SIG-M5 treated with dmso at 0.1 percent for 504 hours (cell line): ENCODE measurements around the gene EZR.

ENCODE experiments used
- DNase-seq: peaks from one replicate; lab custom pipeline; 2025; ENCODE audit not compliant: unreplicated experiment; lab: John Stamatoyannopoulos, UW

EZR gene

GRCh38 chr6:158819977-158820622 is 932 bp upstream of the EZR start:
- DNase-seq, result no peak

GRCh38 chr6:158818581-158819212 is 471 bp downstream of the EZR start:
- peak; percentile 67 for DNase-seq

- DNase-seq, result peak; percentile 54
Measured at GRCh38 chr6:158817728-158818580, 1.2 kb downstream of the EZR start.

- peak; percentile 51 for DNase-seq
Measured at GRCh38 chr6:158816803-158817727, 2.1 kb downstream of the EZR start.

- DNase-seq, result no peak
Measured at GRCh38 chr6:158816329-158816728, 2.8 kb downstream of the EZR start.

GRCh38 chr6:158815907-158816306 is 3.3 kb downstream of the EZR start:
- no peak for DNase-seq

GRCh38 chr6:158815379-158815724 is 3.8 kb downstream of the EZR start:
- no peak for DNase-seq

GRCh38 chr6:158813032-158813431 is 6.1 kb downstream of the EZR start:
- no peak for DNase-seq

GRCh38 chr6:158812611-158813010 is 6.6 kb downstream of the EZR start:
- peak; percentile 12 for DNase-seq

GRCh38 chr6:158810155-158811095 is 8.7 kb downstream of the EZR start:
- no peak for DNase-seq

- peak; percentile 28 for DNase-seq
Measured at GRCh38 chr6:158808941-158809678, 10.1 kb downstream of the EZR start.

- DNase-seq, result no peak
Measured at GRCh38 chr6:158808442-158808833, 10.7 kb downstream of the EZR start.

- no peak for DNase-seq
Measured at GRCh38 chr6:158807515-158808441, 11.4 kb downstream of the EZR start.

GRCh38 chr6:158805698-158806377 is 13.3 kb downstream of the EZR start:
- DNase-seq, result no peak

GRCh38 chr6:158804207-158804606 is 15.0 kb downstream of the EZR start:
- no peak for DNase-seq

GRCh38 chr6:158803733-158804143 is 15.4 kb downstream of the EZR start:
- DNase-seq, result peak; percentile 42

- DNase-seq, result no peak
Measured at GRCh38 chr6:158801655-158802294, 17.4 kb downstream of the EZR start.
